ENCODE results near the gene UBAP2. TPM values are rescaled to one million over a fixed set of nuclear protein-coding genes. Genes with fewer than 3 reads are reported as not detected.

Gene UBAP2
- total and polyA plus RNA-seq, 2 of the 4 experiments (the other 2 are of a cell fraction): 12.9 to 25.5 TPM

- H3K56ac ChIP-seq (ENCODE audit: extremely low read depth, insufficient read depth, low read length): no peak overlapping the region
- no peaks in the 10 kb centered on the region for H3K9me3 ChIP-seq (ENCODE audit: control insufficient read depth, insufficient read depth, low read length)
- peak; percentile 80 for ATAC-seq (ENCODE audit: low read depth)
- H2BK120ac ChIP-seq (ENCODE audit: low read depth, low read length): no peak overlapping the region
- CTCF ChIA-PET: interaction anchor here (0.8 to 2.6 kb wide), 3 partner anchors 75 to 149 kb away, joined by 3 to 9 read pairs (median 3); no protein-coding TSS in a partner anchor
- peaks cover 23 to 51% of the 10 kb centered on the region in 2 experiments for H3K79me1 ChIP-seq (ENCODE audit: low read depth in 1 of 2, low read length in 2 of 2)
- H3K27me3 ChIP-seq (ENCODE audit: control insufficient read depth, insufficient read depth, low read length): no peaks in the 10 kb centered on the region
- 65% methylated on average over 7 of the region's 17 CpGs; no CpG with 5 or more reads in 1 of the 2 experiments for WGBS, 2 experiments (ENCODE audit: extremely low coverage in 2 of 2, insufficient read length in 1 of 2)
- H2AK5ac ChIP-seq (ENCODE audit: low read depth, low read length): no peak overlapping the region
- H3K23ac ChIP-seq (ENCODE audit: low read depth, low read length): no peak overlapping the region
- in situ Hi-C loops (cut with MboI; ENCODE audit: low sequenced_read_pairs) (no loop called here), intact Hi-C loops (cut with micrococcal nuclease) (loop anchor here (1.0 to 10.0 kb wide), 6 partner anchors 98 to 452 kb away; partner anchors contain the start of genes MYORG and UBE2R2), dilution Hi-C loops (cut with HindIII; ENCODE audit: low sequenced_read_pairs, unreplicated experiment) (no loop called here)
- no peak overlapping the region for H4K8ac ChIP-seq (ENCODE audit: low read depth in 2 of 2, low read length in 2 of 2)
- H3K4me2 ChIP-seq (ENCODE audit: low read depth, low read length): no peak overlapping the region
- no peak overlapping the region for H4K91ac ChIP-seq (ENCODE audit: insufficient read depth, low read depth, low read length)
- H3K9ac ChIP-seq (ENCODE audit: low read depth, low read length): no peak overlapping the region
- no peak overlapping the region for H2AK9ac ChIP-seq (replicated peaks; ENCODE audit: low read depth, low read length, poor library complexity)
- peak overlapping the region; percentile 8 for H2AFZ ChIP-seq (replicated peaks; ENCODE audit: low read length, poor library complexity)
- TF ChIP-seq BHLHE40 (IDR thresholded peaks at IDR 0.05; ENCODE audit: low read depth, low read length): no peak
- TF ChIP-seq SMC3 (IDR thresholded peaks at IDR 0.05; ENCODE audit: low read depth, low read length): peak; percentile 62
- no peak for TF ChIP-seq MAZ (IDR thresholded peaks at IDR 0.05; ENCODE audit: borderline replicate concordance, low read depth, low read length)
- TF ChIP-seq RAD21 (IDR thresholded peaks at IDR 0.05; ENCODE audit: low read length): peak; percentile 60
- no peak for TF ChIP-seq CHD1 (IDR thresholded peaks at IDR 0.05; ENCODE audit: low read depth, low read length)
- no peak for TF ChIP-seq FOS (IDR thresholded peaks at IDR 0.05; ENCODE audit: low read depth, low read length)
- TF ChIP-seq CTCF (conservative IDR thresholded peaks at IDR 0.05; ENCODE audit: low read depth, low read length): peak; percentile 65
- no peak for TF ChIP-seq RCOR1 (IDR thresholded peaks at IDR 0.05; ENCODE audit: insufficient replicate concordance, low read length)
- peak; percentile 54 for DNase-seq
- H4K5ac ChIP-seq (ENCODE audit: low read depth, low read length): no peak overlapping the region
- H3K4ac ChIP-seq (ENCODE audit: low read depth, low read length): no peak overlapping the region
- peaks cover 70% of the 10 kb centered on the region for H3K36me3 ChIP-seq (ENCODE audit: control insufficient read depth, insufficient read depth, low read length)
- no peak overlapping the region for H2BK5ac ChIP-seq (ENCODE audit: low read depth, low read length, poor library complexity, severe bottlenecking)
- 0 out of 2 replicates have a peak, but pooled peaks cover 7% of the 10 kb centered on the region for H4K20me1 ChIP-seq (ENCODE audit: insufficient read depth, low read length)
- BruUV-seq (replicated peaks): no TSS peak
- H3K4me1 ChIP-seq (ENCODE audit: control insufficient read depth, insufficient read depth, low read length): no peaks in the 10 kb centered on the region
- H2BK20ac ChIP-seq (ENCODE audit: low read depth, low read length): no peak overlapping the region
- POLR2A ChIA-PET (ENCODE audit: unreplicated experiment): no interaction called here
- H3K4me3 ChIP-seq (ENCODE audit: insufficient read depth, low read depth, low read length): no peak overlapping the region
- no peak overlapping the region for H3K27ac ChIP-seq (ENCODE audit: insufficient read depth, low read length)
- H3K18ac ChIP-seq (ENCODE audit: low read depth, low read length): no peak overlapping the region
- no peak overlapping the region for H3K14ac ChIP-seq (replicated peaks; ENCODE audit: low read depth, low read length)
- no peak overlapping the region for H2BK15ac ChIP-seq (ENCODE audit: low read depth, low read length)
- H3K9me1 ChIP-seq (ENCODE audit: insufficient read depth, low read length): no peaks in the 10 kb centered on the region
Observed at GRCh38 chr9:33924978-33925797, 123.5 kb downstream of the UBAP2 start.
